ENCODE results near the gene XPC.

Gene XPC

GRCh38 chr3:14206548-14207177 is 28.3 kb upstream of the XPC start:
- no peak for DNase-seq

- no peak for DNase-seq
Measured at GRCh38 chr3:14204515-14205284, 26.3 kb upstream of the XPC start.

- DNase-seq: peak; percentile 52
Measured at GRCh38 chr3:14203521-14204079, 25.2 kb upstream of the XPC start.

GRCh38 chr3:14202874-14203520 is 24.6 kb upstream of the XPC start:
- no peak for DNase-seq

- DNase-seq: no peak
Measured at GRCh38 chr3:14201940-14202684, 23.7 kb upstream of the XPC start.

GRCh38 chr3:14200841-14201240 is 22.4 kb upstream of the XPC start:
- DNase-seq: no peak

GRCh38 chr3:14200276-14200675 is 21.9 kb upstream of the XPC start:
- no peak for DNase-seq

GRCh38 chr3:14199641-14200040 is 21.2 kb upstream of the XPC start:
- DNase-seq: no peak

- DNase-seq: no peak
Measured at GRCh38 chr3:14194865-14195264, 16.5 kb upstream of the XPC start.

GRCh38 chr3:14188041-14188754 is 9.8 kb upstream of the XPC start:
- DNase-seq: no peak

GRCh38 chr3:14186854-14187458 is 8.6 kb upstream of the XPC start:
- no peak for DNase-seq

- DNase-seq: no peak
Measured at GRCh38 chr3:14183015-14183577, 4.7 kb upstream of the XPC start.

GRCh38 chr3:14181253-14181652 is 2.9 kb upstream of the XPC start:
- DNase-seq: no peak

- DNase-seq: no peak
Measured at GRCh38 chr3:14179795-14180194, 1.4 kb upstream of the XPC start.

GRCh38 chr3:14179114-14179465 is 689 bp upstream of the XPC start:
- no peak for DNase-seq

- DNase-seq: no peak
Measured at GRCh38 chr3:14177580-14178246, 688 bp downstream of the XPC start.

- peak; percentile 85 for DNase-seq
Measured at GRCh38 chr3:14175383-14176037, 2.9 kb downstream of the XPC start.

GRCh38 chr3:14174483-14174882 is 3.9 kb downstream of the XPC start:
- no peak for DNase-seq

- DNase-seq: no peak
Measured at GRCh38 chr3:14172496-14172895, 5.9 kb downstream of the XPC start.

- DNase-seq: no peak
Measured at GRCh38 chr3:14170531-14171159, 7.8 kb downstream of the XPC start.
